HG03025 (cell line): ENCODE data around the gene ATF7.
"Not testable (repeated sequence)": the region's sequence is repeated elsewhere in the genome, so short reads cannot be mapped to it uniquely, and the experiment has no call there.

ENCODE experiments used
- ATAC-seq: cut with Tn5 transposase; IDR thresholded peaks from one replicate; pipeline ENCODE4 v1.9.1; 2021; ENCODE audit warnings: mild to moderate bottlenecking, moderate library complexity; ENCODE audit not compliant: unreplicated experiment, low FRiP score

The ATF7 gene

DNA sequence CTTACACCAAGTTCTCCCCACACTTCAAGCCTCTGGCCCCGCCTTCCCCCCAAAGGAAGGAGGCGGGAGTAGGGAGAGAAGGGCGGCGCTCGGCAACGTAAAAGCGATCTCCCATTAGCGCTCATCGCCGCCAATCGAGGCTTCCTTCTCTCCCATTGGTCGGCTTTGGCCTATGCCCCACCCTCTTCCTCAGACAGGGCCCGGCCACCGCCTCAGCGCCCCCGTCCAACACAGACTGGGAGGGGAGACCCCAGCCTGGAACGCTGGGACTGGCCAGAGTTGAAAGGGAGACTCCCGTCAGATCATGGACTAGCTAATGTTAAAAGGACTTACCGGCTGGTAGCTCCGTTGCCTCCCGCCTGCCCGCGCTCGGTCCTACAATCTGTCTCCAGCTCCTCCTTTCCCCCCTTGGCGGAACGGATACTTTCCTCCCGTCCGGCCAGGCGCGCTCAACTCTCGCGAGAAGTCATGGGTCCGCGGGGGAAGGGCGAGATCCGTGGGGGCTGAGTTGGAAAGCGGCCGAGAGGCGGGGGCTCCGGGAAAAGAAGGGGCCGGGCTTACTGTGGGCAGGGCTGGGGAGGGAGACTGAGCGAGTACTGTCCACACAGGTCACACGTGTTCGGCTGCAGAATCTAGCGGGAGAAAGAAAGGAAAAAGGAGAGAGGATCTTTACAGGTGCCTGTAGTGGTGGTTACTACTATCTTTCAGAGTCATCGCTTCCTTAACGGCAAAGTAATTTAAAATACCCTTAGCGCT lies at the start of gene ATF7:
Gene ATF7, minus strand, starts transcription at position 437 of the 756 bp plus-strand sequence. CDS start 25,382 bp downstream, outside the sequence.
- ATAC-seq, result peak; percentile 94

DNA sequence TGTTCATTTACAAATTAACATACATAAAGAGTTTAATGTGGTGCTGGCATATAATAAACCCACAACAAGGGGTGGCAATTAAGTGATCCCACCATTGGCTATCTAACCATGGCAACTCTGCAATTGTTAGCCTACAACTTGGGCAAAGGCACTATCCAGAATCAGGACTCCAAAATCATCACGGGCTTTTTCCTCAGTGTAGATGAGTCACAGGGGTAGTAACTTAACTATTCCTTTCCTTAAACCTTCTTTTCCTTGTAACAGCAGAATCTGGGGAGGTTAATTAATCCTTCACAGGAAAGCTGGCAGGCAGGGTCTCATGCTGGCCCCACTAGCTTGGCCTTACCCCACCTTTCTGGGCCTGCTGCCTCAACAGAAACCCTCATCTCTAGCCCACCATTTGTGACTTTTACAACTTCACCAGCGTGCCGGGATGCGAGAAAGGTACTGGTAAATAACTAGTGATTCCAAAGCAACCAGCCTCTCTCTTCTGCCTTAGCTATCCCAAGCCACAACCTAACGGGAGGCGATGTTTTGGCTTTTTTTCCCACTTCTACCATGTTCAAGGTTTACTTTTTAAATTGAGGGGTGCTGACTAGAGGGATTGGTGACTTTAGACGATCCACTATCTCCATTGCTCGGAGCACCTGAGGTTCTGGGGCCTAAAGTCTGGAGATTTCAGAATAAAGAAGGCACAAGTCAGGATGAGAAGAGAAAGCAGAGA lies 49.0 kb upstream of the ATF7 start:
- ATAC-seq, result no peak

DNA sequence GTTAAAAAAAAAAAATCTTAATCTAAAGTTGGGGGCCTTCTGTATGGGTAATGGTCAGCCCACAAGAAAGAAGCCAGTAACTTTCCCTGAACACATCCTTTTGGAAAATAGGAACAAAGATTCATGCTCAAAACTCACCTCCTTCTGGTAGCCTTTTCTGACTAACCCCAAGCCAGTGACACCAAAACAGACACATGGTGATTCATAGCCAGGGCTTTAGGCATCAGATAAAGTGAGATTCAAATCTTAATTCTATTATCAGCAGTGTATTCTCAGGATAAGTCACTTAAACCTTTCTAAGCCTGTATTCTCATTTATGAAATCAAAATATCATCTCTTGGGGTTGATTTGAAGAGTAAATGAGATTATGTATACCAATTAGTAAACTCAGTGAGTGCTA lies 44.8 kb upstream of the ATF7 start:
- ATAC-seq, result no peak

DNA sequence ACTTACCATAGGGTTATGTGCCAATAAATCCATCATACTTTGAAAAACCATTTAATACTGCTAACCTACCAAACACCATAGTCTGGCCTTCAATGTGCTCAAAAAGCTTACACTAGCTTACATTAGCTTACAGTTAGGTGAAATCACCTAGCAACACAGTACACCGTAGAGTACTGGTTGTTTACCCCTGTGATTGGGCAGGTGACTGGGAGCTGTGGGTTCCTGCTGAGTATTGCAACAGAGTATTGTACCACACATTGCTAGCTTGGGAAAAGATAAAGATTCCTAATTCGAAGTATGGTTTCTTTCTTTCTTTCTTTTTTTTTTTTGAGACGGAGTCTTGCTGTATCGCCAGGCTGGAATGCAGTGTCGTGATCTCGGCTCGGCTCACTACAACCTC lies 44.1 kb upstream of the ATF7 start:
- no peak for ATAC-seq

DNA sequence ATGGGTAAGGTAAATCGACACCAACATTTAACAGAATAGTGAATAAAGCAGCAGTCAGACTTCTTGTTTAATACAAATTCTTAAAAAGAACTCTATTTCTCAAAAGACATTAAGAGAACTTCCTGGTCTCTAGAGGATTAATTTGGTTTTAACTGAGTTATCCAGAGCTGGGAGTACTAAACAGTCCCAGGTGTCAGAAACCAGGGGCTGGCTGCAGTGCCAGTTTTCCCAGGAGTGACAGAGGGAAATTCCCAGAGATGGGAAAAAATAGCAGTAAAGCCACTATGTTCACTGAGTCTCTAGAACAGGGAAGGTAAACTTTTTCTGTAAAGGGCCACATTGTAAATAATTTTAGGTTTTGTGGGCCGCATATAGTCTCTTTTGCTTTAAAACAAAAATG lies 40.9 kb upstream of the ATF7 start:
- no peak for ATAC-seq

DNA sequence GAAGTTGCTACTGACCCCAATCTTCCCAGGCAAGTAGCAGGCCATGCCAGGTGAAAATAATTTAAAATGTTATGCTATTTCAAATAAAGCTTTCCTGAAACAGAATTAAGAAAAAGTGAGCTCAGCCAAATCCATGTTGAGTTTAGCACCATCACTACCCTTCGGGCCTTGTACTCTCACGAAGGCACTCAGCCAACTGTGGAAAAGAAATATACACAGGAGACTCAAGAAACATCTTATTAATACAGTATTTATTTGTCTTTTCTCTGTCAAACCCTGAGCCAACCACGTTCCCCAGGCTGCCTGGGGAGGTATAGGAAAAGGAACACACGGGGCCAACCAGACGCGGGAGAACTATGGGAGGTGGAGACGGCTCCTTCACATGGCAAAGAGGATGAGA lies 38.8 kb upstream of the ATF7 start:
- no peak for ATAC-seq

DNA sequence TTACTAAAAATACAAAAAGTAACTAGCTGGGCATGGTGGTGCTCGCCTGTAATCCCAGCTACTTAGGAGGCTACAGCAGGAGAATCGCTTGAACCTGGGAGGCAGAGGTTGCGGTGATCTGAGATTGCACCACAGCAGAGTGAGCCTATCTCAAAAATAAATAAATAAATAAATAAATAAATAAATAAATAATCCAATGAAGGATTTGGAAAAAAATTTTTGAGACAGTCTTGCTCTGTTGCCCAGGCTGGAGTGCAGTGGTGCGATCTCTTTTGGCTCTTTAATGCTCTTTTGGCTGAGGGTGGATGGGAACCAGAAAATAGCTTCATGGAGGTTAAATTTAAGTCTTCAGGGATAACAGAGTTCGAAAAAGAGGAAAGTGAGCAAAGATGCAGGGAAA lies 38.0 kb upstream of the ATF7 start:
- ATAC-seq, result no peak

DNA sequence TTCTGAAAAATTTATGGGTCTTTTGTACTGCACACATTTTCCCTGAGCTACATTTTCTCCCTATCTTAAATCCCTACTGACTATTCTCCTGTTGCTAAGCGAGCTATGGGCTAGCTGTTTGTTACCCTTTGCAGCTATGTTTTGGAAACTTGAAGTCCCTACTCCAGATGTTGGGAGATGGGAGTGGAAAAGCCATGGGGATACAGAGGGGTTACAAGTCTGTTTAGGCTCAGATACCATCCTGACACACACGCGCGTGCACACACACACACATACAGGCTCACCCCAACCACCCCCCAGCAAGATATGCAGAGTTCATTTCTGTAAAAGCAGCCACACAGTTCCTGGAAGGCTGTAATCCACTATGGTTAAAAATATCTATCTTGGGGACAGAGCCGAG lies 33.9 kb upstream of the ATF7 start:
- ATAC-seq, result no peak

DNA sequence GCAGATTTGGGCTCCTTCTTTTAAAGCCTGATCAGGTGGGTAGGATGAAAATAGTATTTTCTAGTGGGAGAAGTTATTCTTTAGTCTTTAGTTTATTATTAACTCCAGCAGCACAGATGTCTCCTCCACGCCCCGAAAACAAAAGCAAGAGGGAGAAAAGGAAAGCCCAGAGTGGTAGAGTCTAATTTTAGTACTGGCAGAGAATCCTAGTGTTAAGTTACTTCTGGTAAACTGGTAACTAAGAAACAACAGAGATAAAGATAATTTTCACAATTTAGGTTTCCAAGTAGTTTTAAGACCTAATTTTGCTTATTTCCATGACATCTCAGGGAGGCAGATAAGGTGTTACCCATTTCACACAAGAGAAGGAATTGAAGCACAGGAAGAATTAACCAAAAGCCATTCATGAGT lies 33.4 kb upstream of the ATF7 start:
- no peak for ATAC-seq

DNA sequence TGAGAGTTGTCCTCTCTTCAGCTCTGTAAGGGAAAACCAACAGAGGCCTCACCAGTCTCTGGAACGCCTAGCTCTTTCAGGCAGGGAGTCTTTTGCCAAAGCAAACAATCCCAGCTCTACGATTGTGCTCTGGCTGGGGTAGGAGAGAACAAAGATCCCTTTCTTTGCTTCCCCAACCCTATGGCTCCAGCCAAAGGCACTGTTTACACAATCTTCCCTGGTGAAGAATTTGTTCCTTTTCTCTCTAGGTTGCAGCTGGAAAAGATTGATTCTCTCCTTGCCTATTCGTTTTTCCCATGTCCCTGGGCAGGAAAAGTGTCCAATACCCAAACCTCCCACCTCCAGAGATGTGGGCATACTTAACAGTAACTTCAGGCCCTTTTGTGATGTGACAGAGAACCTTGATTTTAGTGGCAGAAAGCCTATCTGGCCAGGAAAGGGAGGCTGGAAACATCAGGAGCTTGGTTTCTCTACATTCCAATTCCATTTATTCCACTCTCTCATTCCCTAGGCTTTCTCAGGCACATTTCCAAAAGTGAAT lies 32.9 kb upstream of the ATF7 start:
- no peak for ATAC-seq

DNA sequence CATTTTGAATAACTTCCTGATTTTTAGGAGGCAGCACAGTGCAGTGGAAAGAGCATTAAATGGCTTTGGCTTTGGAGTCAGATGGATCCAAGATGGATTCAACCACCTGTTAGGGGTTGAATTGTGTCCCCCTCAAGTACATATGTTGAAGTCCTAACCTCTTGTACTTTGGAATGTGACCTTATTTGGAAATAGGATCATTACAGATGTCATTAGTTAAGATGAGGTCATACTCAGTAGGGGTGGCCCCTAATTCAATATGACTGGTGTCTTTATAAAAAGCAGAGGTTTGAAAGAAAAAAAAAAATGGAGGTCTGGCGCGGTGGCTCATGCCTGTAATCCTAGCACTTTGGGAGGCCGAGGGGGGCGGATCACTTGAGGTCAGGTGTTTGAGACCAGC lies 30.9 kb upstream of the ATF7 start:
- ATAC-seq, result no peak

DNA sequence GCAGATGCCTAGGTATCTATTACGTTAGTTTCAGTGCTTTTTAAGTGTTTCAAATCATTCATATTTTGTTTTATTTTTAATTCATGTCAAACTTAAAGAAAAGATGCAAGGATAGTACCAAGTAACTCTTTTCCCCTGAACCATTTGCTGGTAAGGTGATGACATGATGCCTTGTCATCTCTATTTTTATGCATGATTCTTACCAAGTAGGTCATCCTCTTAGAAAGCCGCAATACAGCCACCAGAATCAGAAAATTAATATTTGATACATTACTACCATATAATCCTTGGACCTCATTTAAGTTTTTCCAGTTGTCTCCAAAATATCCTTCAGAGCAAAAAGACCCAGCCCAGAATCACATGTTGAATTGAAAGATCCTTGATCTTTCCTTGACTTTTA lies 27.4 kb upstream of the ATF7 start:
- ATAC-seq, result no peak

DNA sequence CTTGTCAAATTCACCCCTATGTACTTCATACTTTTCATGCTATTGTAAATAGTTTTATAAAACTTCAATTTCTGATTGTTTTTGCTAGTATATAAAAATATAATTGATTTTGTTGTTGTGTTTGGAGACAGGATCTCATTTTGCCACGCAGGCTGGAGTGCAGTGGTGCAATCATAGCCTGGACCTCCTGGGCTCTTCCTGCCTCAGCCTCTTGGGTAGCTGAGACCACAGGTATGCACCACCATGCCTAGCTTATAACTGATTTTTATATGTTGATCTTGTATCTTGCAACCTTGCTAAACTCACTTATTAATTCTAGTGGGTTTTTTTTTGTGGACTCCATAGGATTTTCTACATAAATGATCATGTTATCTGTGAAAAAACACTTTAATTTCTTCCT lies 26.2 kb upstream of the ATF7 start:
- no peak for ATAC-seq

DNA sequence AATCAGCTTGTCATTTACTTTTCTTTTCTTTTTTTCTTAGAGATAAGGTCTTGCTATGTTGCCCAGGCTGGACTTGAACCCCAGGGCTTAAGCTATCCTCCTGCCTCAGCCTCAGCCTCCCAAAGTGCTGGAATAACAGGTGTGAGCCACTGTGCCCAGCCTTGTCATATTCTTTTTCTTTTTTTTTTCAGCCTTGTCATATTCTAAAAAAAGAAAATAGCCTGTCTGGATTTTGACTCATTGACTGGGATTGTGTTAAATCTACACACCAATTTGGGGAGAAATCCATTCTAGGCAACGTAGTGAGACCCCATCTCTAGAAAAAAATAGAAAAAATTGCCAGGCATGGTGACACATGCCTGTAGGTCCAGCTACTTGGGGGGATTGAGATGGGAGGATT lies 25.6 kb upstream of the ATF7 start:
- no peak for ATAC-seq

DNA sequence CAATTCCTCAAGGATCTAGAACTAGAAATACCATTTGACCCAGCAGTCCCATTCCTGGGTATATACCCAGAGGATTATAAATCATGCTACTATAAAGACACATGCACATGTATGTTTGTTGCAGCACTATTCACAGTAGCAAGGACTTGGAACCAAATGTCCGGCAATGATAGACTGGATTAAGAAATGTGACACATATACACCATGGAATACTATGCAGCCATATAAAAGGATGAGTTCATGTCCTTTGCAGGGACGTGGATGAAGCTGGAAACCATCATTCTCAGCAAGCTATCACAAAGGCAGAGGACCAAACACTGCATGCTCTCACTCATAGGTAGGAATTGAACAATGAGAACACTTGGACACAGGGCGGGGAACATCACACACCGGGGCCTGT lies 20.1 kb upstream of the ATF7 start:
- ATAC-seq, result not testable (repeated sequence)

DNA sequence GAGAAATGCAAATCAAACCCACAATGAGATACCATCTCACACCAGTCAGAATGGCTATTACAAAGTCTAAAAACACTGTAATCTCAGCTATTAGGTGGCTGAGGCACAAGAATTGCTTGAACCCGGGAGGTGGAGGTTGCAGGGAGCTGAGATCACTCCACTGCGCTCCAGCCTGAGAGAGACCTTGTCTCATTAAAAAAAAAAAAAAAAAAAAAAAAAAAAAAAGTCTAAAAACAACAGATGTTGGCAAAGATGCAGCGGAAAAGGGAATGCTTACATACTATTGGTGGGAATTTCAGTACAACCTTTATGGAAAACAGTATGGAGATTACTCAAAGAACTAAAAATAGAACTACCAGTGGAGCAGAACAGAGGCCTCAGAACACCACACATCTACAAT lies 19.0 kb upstream of the ATF7 start:
- ATAC-seq, result no peak

DNA sequence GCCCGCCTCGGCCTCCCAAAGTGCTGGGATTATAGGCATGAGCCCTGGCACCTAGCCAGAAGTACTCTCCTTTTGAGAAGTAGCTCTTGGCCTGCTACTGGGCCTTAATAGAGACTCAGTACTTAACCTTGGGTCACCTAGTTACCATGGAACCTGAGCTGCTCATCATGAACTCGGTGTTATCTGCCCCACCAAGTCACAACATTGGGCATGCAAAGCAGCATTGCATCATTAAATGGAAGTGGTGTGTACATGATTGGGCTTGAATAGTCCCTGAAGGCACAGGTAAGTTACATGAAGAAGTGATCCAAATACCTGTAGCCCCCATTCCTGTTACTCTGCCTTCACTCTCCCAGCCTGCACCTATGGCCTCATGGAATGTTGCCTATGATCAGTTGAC lies 18.0 kb upstream of the ATF7 start:
- ATAC-seq, result no peak

DNA sequence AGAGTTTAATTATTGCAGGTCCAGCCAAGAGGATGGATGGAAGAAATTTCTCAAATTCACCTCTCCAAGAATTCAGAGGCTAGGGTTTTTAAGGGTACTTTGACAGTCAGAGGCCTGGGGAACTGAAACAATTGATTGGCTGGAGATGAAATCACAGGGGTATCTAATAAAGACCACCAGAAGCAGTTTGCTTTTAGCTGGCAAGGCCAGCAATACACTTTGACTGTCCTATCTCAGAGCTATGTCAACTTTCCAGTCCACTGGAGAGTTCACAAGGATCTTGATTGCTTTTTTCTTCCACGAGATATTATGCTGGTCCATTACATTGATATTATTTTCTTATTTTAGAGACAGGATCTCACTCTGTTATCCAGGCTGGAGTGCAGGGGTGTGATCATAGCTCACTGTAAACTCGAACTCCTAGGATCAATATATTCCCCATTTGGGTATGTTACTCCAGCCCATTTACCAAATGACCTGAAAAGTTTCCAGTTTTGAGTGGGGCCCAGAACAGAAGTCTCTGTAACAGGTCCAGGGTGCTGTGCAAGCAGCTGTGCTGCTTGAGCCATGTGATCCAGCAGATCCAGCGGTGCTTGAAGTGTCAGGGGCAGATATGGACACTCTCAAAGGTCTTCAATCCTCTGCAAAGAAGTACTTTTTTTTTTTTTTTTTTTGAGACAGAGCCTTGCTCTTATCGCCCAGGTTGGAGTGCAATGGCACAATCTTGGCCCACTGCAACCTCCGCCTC lies 17.2 kb upstream of the ATF7 start:
- no peak for ATAC-seq

DNA sequence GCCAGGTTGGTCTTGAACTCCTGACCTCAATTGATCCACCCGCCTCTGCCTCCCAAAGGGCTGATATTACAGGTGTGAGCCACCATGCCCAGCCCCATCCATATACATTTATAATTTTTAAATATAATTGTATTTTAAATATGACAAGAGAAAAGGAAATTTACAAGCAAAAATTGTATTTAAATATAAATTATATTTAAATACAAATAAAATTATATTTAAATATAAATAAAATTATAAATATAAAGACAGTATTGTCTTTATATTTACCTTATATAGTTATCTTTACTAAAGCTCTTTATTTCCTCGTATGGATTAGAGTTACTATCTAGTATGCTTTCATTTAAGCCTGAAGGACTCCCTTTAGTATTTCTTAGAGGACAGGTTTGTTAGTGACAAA lies 11.9 kb upstream of the ATF7 start:
- ATAC-seq, result no peak

DNA sequence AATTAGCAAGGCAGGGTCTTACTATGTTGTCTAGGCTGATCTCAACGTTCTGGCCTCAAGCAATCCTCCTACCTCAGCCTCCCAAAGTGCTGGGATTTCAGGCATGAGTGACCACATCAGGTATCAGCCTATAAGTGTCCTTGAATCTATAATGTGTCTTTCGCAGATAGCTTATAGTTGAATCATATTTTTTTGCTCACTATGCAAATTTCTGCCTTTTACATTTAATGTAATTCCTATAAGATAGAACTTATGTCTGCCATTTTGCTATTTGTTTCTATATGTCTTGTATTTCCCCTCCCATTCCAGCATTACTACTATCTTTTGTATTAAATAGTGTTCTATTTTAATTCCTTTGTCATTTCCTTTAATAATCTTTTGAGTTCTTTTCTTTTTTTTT lies 10.5 kb upstream of the ATF7 start:
- no peak for ATAC-seq

DNA sequence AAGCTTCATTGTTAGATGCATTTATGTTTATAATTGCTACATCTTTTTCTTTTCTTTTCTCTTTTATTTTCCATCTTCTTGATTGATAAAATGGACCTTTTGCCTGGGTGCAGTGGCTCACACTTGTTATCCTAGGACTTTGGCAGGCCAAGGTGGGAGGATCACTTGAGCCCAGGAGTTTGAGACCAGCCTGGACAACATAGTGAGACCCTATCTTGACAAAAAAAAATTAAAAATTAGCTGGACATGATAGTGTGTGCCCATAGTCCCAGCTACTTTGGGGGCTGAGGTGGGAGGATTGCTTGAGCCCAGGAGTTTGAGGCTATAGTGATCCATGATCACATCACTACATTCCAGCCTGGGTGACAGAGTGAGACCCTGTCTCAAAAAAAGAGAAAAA lies 9.5 kb upstream of the ATF7 start:
- ATAC-seq, result not testable (repeated sequence)
